ENCODE data around the gene FHIT. TPM values are rescaled to one million over a fixed set of nuclear protein-coding genes. Genes with fewer than 3 reads are reported as not detected.

FHIT gene
- total and polyA plus RNA-seq, 10 of the 15 experiments (the other 5 are each of a cell fraction or from before 2014, with no cell fraction given), result 4.2 to 14.9 (median 9.4) TPM

GRCh38 chr3:59935025-59935424 lies 1316.2 kb downstream of the FHIT start (continued):
- TF ChIP-seq ZNF687 (IDR thresholded peaks at IDR 0.05), result no peak
- TF ChIP-seq MTA2 (IDR thresholded peaks at IDR 0.05; ENCODE audit: low read depth), result peak; percentile 13; the same call in 1 of the 2 replicates
- no peak for TF ChIP-seq ZNF207 (IDR thresholded peaks at IDR 0.05; ENCODE audit: borderline replicate concordance)
- TF ChIP-seq NBN (IDR thresholded peaks at IDR 0.05), result no peak
- no peak for TF ChIP-seq USF2 (IDR thresholded peaks at IDR 0.05; ENCODE audit: borderline replicate concordance, low read depth, low read length)
- no peak for TF ChIP-seq YBX1 (IDR thresholded peaks at IDR 0.05)
- no peak for TF ChIP-seq CUX1 (IDR thresholded peaks at IDR 0.05; ENCODE audit: insufficient replicate concordance, low read depth, low read length)
- TF ChIP-seq POU2F2 (IDR thresholded peaks at IDR 0.05; ENCODE audit: borderline replicate concordance, low read depth, low read length), result no peak
- no peak for TF ChIP-seq BCLAF1 (IDR thresholded peaks at IDR 0.05)
- TF ChIP-seq POLR2AphosphoS5 (IDR thresholded peaks at IDR 0.05; ENCODE audit: low read length), result no peak
- no peak for TF ChIP-seq KDM1A (IDR thresholded peaks at IDR 0.05; ENCODE audit: borderline replicate concordance)
- TF ChIP-seq IKZF1 (conservative IDR thresholded peaks at IDR 0.05), result 0 out of 2 replicates have a peak, but pooled peaks have one; percentile 26
- TF ChIP-seq CBX3 (IDR thresholded peaks at IDR 0.05; ENCODE audit: borderline replicate concordance, low read depth), result no peak
- no peak for TF ChIP-seq E2F8 (IDR thresholded peaks at IDR 0.05; ENCODE audit: low read depth, partially characterized antibody)
